GM18526 (cell line): ENCODE data around the gene OR1F1.

Experiments
- POLR2A ChIP-seq: IDR thresholded peaks from 3 replicates; pipeline ENCODE4 v1.6.1; 2011; ENCODE audit not compliant: insufficient read length; ENCODE audit errors: extremely low read depth

Gene OR1F1

GRCh38 chr16:3183445-3184139 is 4.4 kb upstream of the OR1F1 start:
- TF ChIP-seq POLR2A: no peak

DNA sequence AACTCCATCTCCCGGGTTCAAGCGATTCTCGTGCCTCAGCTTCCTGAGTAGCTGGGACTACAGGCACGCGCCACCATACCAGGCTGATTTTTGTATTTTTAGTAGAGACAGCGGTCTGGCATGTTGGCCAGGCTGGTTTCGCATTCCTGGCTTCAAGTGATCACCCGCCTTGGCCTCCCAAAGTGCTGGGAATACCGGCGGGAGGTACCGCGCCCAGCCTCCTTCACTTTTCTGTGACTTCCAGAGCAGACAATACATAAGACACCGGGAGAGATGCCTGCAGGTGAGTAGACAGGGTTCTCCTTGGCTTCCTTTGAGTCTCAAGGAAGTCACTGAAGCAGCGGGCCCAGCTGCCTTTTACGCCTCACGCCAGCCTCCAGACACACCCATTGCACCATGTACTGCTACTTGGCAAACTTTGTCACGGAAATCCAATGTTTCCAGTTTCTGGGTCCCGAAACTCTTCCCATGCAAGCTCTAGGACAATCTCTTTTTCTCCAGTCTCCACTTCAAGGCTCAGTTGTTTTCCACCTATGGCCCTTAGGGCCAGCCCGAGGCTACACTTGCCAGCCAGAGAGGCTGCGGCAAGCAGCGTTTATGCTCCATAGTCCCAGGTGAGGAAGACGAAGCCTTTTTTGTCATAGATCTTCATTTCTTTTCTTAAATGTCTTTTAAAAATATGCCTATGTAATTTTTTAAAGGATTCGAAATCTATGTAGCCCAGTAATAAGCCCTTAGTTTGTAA is 886 bp upstream of the OR1F1 start:
- TF ChIP-seq POLR2A: no peak

DNA sequence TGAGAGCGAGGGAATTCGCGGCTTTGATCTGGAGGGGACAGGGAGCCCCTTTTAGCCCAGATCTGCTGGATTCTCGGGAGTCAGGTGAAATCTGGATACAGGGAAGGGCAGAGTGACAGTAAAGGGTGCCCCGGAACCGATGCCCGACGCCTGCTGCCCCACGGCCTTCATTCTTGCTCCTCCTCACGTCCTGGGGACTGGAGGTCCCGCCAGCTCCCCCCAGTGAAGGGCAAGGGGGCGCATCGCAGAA is 596 bp downstream of the OR1F1 start:
- no peak for TF ChIP-seq POLR2A

GRCh38 chr16:3188925-3189825 is 1.2 kb downstream of the OR1F1 start:
- peak; percentile 27 for TF ChIP-seq POLR2A

DNA sequence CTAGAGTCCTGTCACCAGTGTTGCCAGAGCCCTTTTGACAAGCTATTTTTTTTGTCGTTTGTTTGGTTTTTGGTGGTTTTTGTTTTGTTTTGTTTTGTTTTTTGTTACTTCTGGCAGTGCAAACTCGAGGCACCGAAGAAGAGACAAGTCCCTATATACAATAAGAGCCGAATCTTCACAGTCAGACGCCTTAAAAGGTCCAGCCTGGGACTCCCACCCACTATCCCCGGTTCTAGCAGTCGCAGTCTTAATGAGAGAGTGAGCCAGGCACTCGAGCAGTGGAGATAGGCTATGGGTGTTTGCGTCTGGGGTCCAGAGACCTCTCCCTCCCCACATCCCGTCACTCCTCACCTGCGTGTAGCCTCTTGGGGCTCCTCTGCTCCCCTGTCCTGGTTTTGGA is 1.9 kb downstream of the OR1F1 start:
- TF ChIP-seq POLR2A: no peak

GRCh38 chr16:3190949-3191353 is 2.9 kb downstream of the OR1F1 start:
- TF ChIP-seq POLR2A: no peak

DNA sequence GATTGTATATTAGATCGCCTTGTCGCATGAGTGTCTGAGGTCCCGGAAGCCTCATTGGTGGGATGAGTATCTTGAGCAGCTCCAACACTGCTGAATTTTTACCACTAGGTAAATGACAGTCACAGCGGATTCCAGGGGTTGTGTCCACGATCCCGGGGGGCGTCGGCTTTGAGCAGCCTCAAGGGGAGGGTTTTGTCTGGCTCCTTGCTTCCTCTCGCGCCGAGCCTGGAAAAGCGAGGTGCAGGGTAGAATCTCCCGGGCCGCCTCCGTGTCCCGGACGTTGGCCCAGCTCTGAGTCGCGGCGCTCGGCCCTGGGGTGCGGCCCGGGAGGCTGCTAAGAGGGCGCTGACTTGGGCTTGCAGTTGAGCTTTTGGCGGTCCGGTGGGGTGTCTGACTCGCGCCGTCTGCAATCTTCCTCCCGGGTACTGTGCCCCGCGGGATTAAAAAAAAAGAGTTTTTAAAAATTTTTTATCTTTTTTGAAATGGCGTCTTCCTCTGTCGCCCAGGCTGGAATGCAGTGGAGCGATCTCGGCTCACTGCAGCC is 4.5 kb downstream of the OR1F1 start:
- TF ChIP-seq POLR2A: no peak

DNA sequence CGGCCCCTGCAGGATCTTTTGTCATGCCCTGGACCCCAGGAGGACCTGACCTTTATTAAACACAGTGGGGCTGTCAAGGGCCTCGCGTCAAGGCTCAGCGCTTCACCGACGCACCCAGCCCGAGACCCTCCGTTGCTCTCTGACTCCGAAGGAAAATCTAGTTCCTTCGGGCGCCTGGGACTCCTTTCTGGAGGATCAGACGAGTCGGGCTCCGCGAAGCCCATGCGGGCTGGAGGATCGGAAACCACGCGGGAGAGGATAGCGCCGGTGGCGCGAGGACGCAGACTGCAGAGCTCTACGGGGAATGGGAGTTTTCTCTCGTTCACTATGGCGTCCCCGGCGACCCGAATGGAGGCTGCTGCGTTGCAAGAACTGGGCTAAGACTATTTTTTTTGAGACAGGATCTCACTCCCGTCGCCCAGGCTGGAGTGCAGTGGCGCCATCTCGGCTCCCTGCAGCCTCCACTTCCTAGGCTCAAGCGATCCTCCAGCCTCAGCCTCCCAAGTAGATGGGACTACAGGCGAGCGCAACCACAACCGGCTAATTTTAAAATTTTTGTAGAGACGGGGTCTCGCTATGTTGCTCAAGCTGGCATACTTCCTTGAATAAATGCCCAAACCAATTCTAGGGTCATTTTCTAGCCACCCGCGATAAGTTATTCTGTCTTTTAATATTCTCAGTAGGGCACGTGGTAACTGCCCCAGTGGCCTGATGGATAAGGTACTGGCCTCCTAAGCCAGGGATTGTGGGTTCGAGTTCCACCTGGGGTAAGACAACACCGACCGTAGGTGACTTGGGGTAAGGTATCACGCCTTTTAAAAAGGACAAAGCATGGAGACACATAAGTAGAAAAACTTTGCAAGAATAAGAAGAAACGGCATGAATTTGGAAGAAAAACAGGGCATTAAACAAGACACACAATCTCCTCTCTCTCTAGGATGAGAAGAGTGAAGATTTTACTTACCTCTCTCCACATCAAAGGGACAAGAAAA is 5.5 kb downstream of the OR1F1 start:
- TF ChIP-seq POLR2A: no peak

GRCh38 chr16:3194792-3195191 is 6.8 kb downstream of the OR1F1 start:
- TF ChIP-seq POLR2A: no peak

DNA sequence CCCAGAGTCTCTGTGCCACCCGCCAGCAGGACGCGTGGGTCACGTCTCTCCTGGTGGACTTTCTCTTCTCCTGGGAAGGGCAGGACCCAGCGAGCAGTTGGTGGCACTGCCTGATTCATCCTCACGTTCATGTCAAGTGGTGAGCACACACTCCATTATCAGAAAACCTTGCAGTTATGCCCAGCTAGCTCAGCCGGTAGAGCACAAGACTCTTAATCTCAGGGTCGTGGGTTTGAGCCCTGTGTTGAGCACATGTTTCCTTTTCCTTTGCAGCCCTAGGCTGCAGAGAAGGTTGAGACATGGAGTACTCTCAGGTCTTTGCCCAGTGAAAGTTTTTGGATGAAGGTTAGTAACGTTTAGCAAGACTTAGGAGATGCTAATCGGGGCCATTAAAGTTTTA is 8.0 kb downstream of the OR1F1 start:
- TF ChIP-seq POLR2A: no peak

GRCh38 chr16:3198334-3199072 is 10.5 kb downstream of the OR1F1 start:
- TF ChIP-seq POLR2A: no peak

DNA sequence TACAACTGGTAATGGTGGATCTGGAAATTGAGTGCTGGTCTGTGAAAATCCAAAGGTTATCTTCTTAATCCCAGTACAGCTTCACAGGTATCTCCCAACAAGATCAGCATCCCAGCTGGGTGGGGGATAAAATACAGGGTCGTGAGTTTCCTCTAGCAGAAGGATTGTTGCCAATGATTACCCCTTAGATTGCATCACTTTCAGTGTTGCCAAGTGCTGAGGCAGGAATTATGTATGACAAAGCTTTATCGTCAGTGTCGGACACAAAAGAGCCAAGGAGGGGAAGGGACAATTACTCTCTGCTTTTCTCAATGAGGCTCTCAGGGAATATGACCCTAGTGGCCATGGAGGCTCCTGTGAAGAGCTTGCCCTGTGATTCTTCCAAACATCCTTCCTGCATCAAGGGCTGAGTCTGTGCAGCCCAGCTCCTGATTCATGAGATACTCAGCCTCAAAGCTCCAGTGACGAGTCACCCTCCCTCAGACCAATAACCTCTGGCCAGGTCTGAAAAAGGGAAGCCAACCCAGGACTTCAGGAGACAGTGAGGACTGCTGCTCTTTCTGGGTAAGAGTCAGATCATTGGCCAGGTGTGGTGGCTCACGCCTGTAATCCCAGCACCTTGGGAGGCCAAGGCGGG is 15.0 kb downstream of the OR1F1 start:
- no peak for TF ChIP-seq POLR2A

- TF ChIP-seq POLR2A: no peak
Measured at GRCh38 chr16:3207086-3207953, 19.3 kb downstream of the OR1F1 start.

- no peak for TF ChIP-seq POLR2A
Measured at GRCh38 chr16:3212006-3212405, 24.0 kb downstream of the OR1F1 start.
